ENCODE results near the gene SYT6. TPM values are rescaled to one million over a fixed set of nuclear protein-coding genes. Genes with fewer than 3 reads are reported as not detected.

The SYT6 gene
- polyA plus RNA-seq, 2 donors: not detected

- no peaks in the 10 kb centered on the region for H3K9me3 ChIP-seq (ENCODE audit: control insufficient read depth in 2 of 2, insufficient read depth in 1 of 2, low read depth in 1 of 2, low read length in 1 of 2)
- no peaks in the 10 kb centered on the region for H3K4me1 ChIP-seq (ENCODE audit: control insufficient read depth in 2 of 2, insufficient read depth in 2 of 2, low read length in 1 of 2)
- H3K27ac ChIP-seq (ENCODE audit: low read depth in 2 of 2, low read length in 1 of 2): no peak overlapping the region
- no peaks in the 10 kb centered on the region for H3K27me3 ChIP-seq (ENCODE audit: control insufficient read depth in 1 of 2, insufficient read depth in 2 of 2, low read length in 2 of 2)
- no peak overlapping the region for H3K4me3 ChIP-seq (ENCODE audit: low read depth in 1 of 2, low read length in 2 of 2)
- H3K36me3 ChIP-seq (ENCODE audit: control insufficient read depth in 2 of 2, insufficient read depth in 2 of 2, low read length in 1 of 2): no peaks in the 10 kb centered on the region
- WGBS, 2 donors: 81 to 84% methylated on average over 2 of the region's 2 CpGs
These were observed 9.7 kb downstream of the SYT6 start for GRCh38 chr1:114144016-114144415.

GRCh38 chr1:114139540-114139939, 14.1 kb downstream of the SYT6 start:
- Histone ChIP-seq H3K36me3 (ENCODE audit: control insufficient read depth in 2 of 2, insufficient read depth in 2 of 2, low read length in 1 of 2) (no peaks in the 10 kb centered on the region), H3K4me1 (ENCODE audit: control insufficient read depth in 2 of 2, insufficient read depth in 2 of 2, low read length in 1 of 2) (no peaks in the 10 kb centered on the region), H3K9me3 (ENCODE audit: control insufficient read depth in 2 of 2, insufficient read depth in 1 of 2, low read depth in 1 of 2, low read length in 1 of 2) (no peaks in the 10 kb centered on the region), H3K27me3 (ENCODE audit: control insufficient read depth in 1 of 2, insufficient read depth in 2 of 2, low read length in 2 of 2) (no peaks in the 10 kb centered on the region), H3K4me3 (ENCODE audit: low read depth in 1 of 2, low read length in 2 of 2) (no peak overlapping the region), H3K27ac (ENCODE audit: low read depth in 2 of 2, low read length in 1 of 2) (no peak overlapping the region)
- 92 to 94% methylated on average over 10 of the region's 10 CpGs for WGBS, 2 donors

- Histone ChIP-seq H3K4me3 (ENCODE audit: low read depth in 1 of 2, low read length in 2 of 2) (no peak overlapping the region), H3K9me3 (ENCODE audit: control insufficient read depth in 2 of 2, insufficient read depth in 1 of 2, low read depth in 1 of 2, low read length in 1 of 2) (no peaks in the 10 kb centered on the region), H3K4me1 (ENCODE audit: control insufficient read depth in 2 of 2, insufficient read depth in 2 of 2, low read length in 1 of 2) (no peaks in the 10 kb centered on the region), H3K27ac (ENCODE audit: low read depth in 2 of 2, low read length in 1 of 2) (no peak overlapping the region), H3K36me3 (ENCODE audit: control insufficient read depth in 2 of 2, insufficient read depth in 2 of 2, low read length in 1 of 2) (no peaks in the 10 kb centered on the region), H3K27me3 (ENCODE audit: control insufficient read depth in 1 of 2, insufficient read depth in 2 of 2, low read length in 2 of 2) (no peaks in the 10 kb centered on the region)
- 95% methylated on average over 15 of the region's 15 CpGs for WGBS, 2 donors
These were observed 16.2 kb downstream of the SYT6 start for GRCh38 chr1:114137497-114137896.

GRCh38 chr1:114135786-114136185, 17.9 kb downstream of the SYT6 start:
- Histone ChIP-seq H3K36me3 (ENCODE audit: control insufficient read depth in 2 of 2, insufficient read depth in 2 of 2, low read length in 1 of 2) (no peaks in the 10 kb centered on the region), H3K4me3 (ENCODE audit: low read depth in 1 of 2, low read length in 2 of 2) (no peak overlapping the region), H3K9me3 (ENCODE audit: control insufficient read depth in 2 of 2, insufficient read depth in 1 of 2, low read depth in 1 of 2, low read length in 1 of 2) (no peaks in the 10 kb centered on the region), H3K4me1 (ENCODE audit: control insufficient read depth in 2 of 2, insufficient read depth in 2 of 2, low read length in 1 of 2) (no peaks in the 10 kb centered on the region), H3K27ac (ENCODE audit: low read depth in 2 of 2, low read length in 1 of 2) (no peak overlapping the region), H3K27me3 (ENCODE audit: control insufficient read depth in 1 of 2, insufficient read depth in 2 of 2, low read length in 2 of 2) (no peaks in the 10 kb centered on the region)
- 75 to 85% methylated on average over 7 of the region's 7 CpGs for WGBS, 2 donors

GRCh38 chr1:114134518-114134917, 19.2 kb downstream of the SYT6 start:
- 71 to 86% methylated on average over 4 of the region's 4 CpGs for WGBS, 2 donors
- Histone ChIP-seq H3K27ac (ENCODE audit: low read depth in 2 of 2, low read length in 1 of 2) (no peak overlapping the region), H3K4me3 (ENCODE audit: low read depth in 1 of 2, low read length in 2 of 2) (no peak overlapping the region)

GRCh38 chr1:114133129-114133528, 20.5 kb downstream of the SYT6 start:
- Histone ChIP-seq H3K36me3 (ENCODE audit: control insufficient read depth in 2 of 2, insufficient read depth in 2 of 2, low read length in 1 of 2) (no peaks in the 10 kb centered on the region), H3K4me3 (ENCODE audit: low read depth in 1 of 2, low read length in 2 of 2) (no peak overlapping the region), H3K4me1 (ENCODE audit: control insufficient read depth in 2 of 2, insufficient read depth in 2 of 2, low read length in 1 of 2) (no peaks in the 10 kb centered on the region), H3K27ac (ENCODE audit: low read depth in 2 of 2, low read length in 1 of 2) (no peak overlapping the region), H3K27me3 (ENCODE audit: control insufficient read depth in 1 of 2, insufficient read depth in 2 of 2, low read length in 2 of 2) (no peaks in the 10 kb centered on the region), H3K9me3 (ENCODE audit: control insufficient read depth in 2 of 2, insufficient read depth in 1 of 2, low read depth in 1 of 2, low read length in 1 of 2) (no peaks in the 10 kb centered on the region)
- WGBS, 2 donors: 91 to 93% methylated on average over 7 of the region's 7 CpGs

More at GRCh38 chr1:114134518-114134917, 19.2 kb downstream of the SYT6 start:
- Histone ChIP-seq H3K27me3 (ENCODE audit: control insufficient read depth in 1 of 2, insufficient read depth in 2 of 2, low read length in 2 of 2) (no peaks in the 10 kb centered on the region), H3K36me3 (ENCODE audit: control insufficient read depth in 2 of 2, insufficient read depth in 2 of 2, low read length in 1 of 2) (no peaks in the 10 kb centered on the region), H3K4me1 (ENCODE audit: control insufficient read depth in 2 of 2, insufficient read depth in 2 of 2, low read length in 1 of 2) (no peaks in the 10 kb centered on the region), H3K9me3 (ENCODE audit: control insufficient read depth in 2 of 2, insufficient read depth in 1 of 2, low read depth in 1 of 2, low read length in 1 of 2) (no peaks in the 10 kb centered on the region)

- no peaks in the 10 kb centered on the region for H3K27me3 ChIP-seq (ENCODE audit: control insufficient read depth in 1 of 2, insufficient read depth in 2 of 2, low read length in 2 of 2)
- no peaks in the 10 kb centered on the region for H3K36me3 ChIP-seq (ENCODE audit: control insufficient read depth in 2 of 2, insufficient read depth in 2 of 2, low read length in 1 of 2)
- 81 to 82% methylated on average over 4 of the region's 4 CpGs for WGBS, 2 donors
- H3K4me1 ChIP-seq (ENCODE audit: control insufficient read depth in 2 of 2, insufficient read depth in 2 of 2, low read length in 1 of 2): no peaks in the 10 kb centered on the region
- no peaks in the 10 kb centered on the region for H3K9me3 ChIP-seq (ENCODE audit: control insufficient read depth in 2 of 2, insufficient read depth in 1 of 2, low read depth in 1 of 2, low read length in 1 of 2)
- H3K4me3 ChIP-seq (ENCODE audit: low read depth in 1 of 2, low read length in 2 of 2): no peak overlapping the region
- H3K27ac ChIP-seq (ENCODE audit: low read depth in 2 of 2, low read length in 1 of 2): no peak overlapping the region
These were observed 22.0 kb downstream of the SYT6 start for GRCh38 chr1:114131526-114132220.

GRCh38 chr1:114130846-114131525, 22.7 kb downstream of the SYT6 start:
- Histone ChIP-seq H3K4me3 (ENCODE audit: low read depth in 1 of 2, low read length in 2 of 2) (no peak overlapping the region), H3K4me1 (ENCODE audit: control insufficient read depth in 2 of 2, insufficient read depth in 2 of 2, low read length in 1 of 2) (no peaks in the 10 kb centered on the region), H3K9me3 (ENCODE audit: control insufficient read depth in 2 of 2, insufficient read depth in 1 of 2, low read depth in 1 of 2, low read length in 1 of 2) (no peaks in the 10 kb centered on the region), H3K36me3 (ENCODE audit: control insufficient read depth in 2 of 2, insufficient read depth in 2 of 2, low read length in 1 of 2) (no peaks in the 10 kb centered on the region), H3K27ac (ENCODE audit: low read depth in 2 of 2, low read length in 1 of 2) (no peak overlapping the region), H3K27me3 (ENCODE audit: control insufficient read depth in 1 of 2, insufficient read depth in 2 of 2, low read length in 2 of 2) (no peaks in the 10 kb centered on the region)
- WGBS, 2 donors: 58 to 68% methylated on average over 7 of the region's 7 CpGs

GRCh38 chr1:114130213-114130612, 23.5 kb downstream of the SYT6 start:
- Histone ChIP-seq H3K27ac (ENCODE audit: low read depth in 2 of 2, low read length in 1 of 2) (no peak overlapping the region), H3K4me3 (ENCODE audit: low read depth in 1 of 2, low read length in 2 of 2) (no peak overlapping the region), H3K27me3 (ENCODE audit: control insufficient read depth in 1 of 2, insufficient read depth in 2 of 2, low read length in 2 of 2) (no peaks in the 10 kb centered on the region), H3K9me3 (ENCODE audit: control insufficient read depth in 2 of 2, insufficient read depth in 1 of 2, low read depth in 1 of 2, low read length in 1 of 2) (no peaks in the 10 kb centered on the region), H3K36me3 (ENCODE audit: control insufficient read depth in 2 of 2, insufficient read depth in 2 of 2, low read length in 1 of 2) (no peaks in the 10 kb centered on the region), H3K4me1 (ENCODE audit: control insufficient read depth in 2 of 2, insufficient read depth in 2 of 2, low read length in 1 of 2) (no peaks in the 10 kb centered on the region)
- 84 to 90% methylated on average over 4 of the region's 4 CpGs for WGBS, 2 donors

GRCh38 chr1:114128293-114128692, 25.4 kb downstream of the SYT6 start:
- Histone ChIP-seq H3K9me3 (ENCODE audit: control insufficient read depth in 2 of 2, insufficient read depth in 1 of 2, low read depth in 1 of 2, low read length in 1 of 2) (no peaks in the 10 kb centered on the region), H3K4me1 (ENCODE audit: control insufficient read depth in 2 of 2, insufficient read depth in 2 of 2, low read length in 1 of 2) (no peaks in the 10 kb centered on the region), H3K4me3 (ENCODE audit: low read depth in 1 of 2, low read length in 2 of 2) (no peak overlapping the region), H3K27ac (ENCODE audit: low read depth in 2 of 2, low read length in 1 of 2) (no peak overlapping the region), H3K27me3 (ENCODE audit: control insufficient read depth in 1 of 2, insufficient read depth in 2 of 2, low read length in 2 of 2) (no peaks in the 10 kb centered on the region), H3K36me3 (ENCODE audit: control insufficient read depth in 2 of 2, insufficient read depth in 2 of 2, low read length in 1 of 2) (no peaks in the 10 kb centered on the region)
- 77 to 90% methylated on average over 6 of the region's 6 CpGs for WGBS, 2 donors
